Colonic mucosa (tissue), 4 donors: ENCODE results near the gene RNF25. TPM values are rescaled to one million over a fixed set of nuclear protein-coding genes. Genes with fewer than 3 reads are reported as not detected.

Experiments
- DNase-seq: peaks from one replicate; pipeline ENCODE4 v3.0.0-alpha.2; 2020
- H3K27ac ChIP-seq: fragments of 200-600 bp; one replicate; pipeline ENCODE4 v1.8.0; 2021
- H3K27me3 ChIP-seq: fragments of 200-600 bp; one replicate; pipeline ENCODE4 v1.8.0; 2021
- H3K36me3 ChIP-seq: fragments of 200-600 bp; one replicate; pipeline ENCODE4 v1.8.0; 2021
- H3K4me1 ChIP-seq: fragments of 200-600 bp; one replicate; pipeline ENCODE4 v1.8.0; 2021; ENCODE audit warnings: mild to moderate bottlenecking
- H3K4me3 ChIP-seq: fragments of 200-600 bp; one replicate; pipeline ENCODE4 v1.8.0; 2021
- H3K9ac ChIP-seq, 2 donors: one replicate each; pipeline ENCODE4 v1.7.0; 2013; ENCODE audit warnings: control low read depth in 2 of 2, low read depth in 2 of 2, low read length in 2 of 2
- H3K9me3 ChIP-seq: fragments of 200-600 bp; one replicate; pipeline ENCODE4 v1.8.0; 2021
- intact Hi-C: fragments of 100-400 bp; cut with DNase I; formaldehyde crosslinking; loops from one replicate; pipeline ENCODE4 v1.14.1; 2022
- total RNA-seq, 2 donors: library from RNA; stranded (reverse); fragmentation: NEBNext Ultra II Directional in 1 of 2; extraction: Animal tissue kit (Norgen Biotek cat#: 25700) in 1 of 2; gene quantifications; one replicate each; pipeline ENCODE4 v1.2.1, GENCODE V29; 2021
- TF ChIP-seq, protein P1 (sequence below): fragments of 200-600 bp; IDR thresholded peaks from one replicate; pipeline ENCODE4 v1.8.0; 2022; ENCODE audit warnings: antibody characterized with exemption, mild to moderate bottlenecking
- donor health status: healthy.
- donor health status: DM: no; HTN: no; CAD: no.
- donor health status: DM: no; HTN: no; CAD: no.

RNF25 gene
- total RNA-seq, 2 donors from 2014 or later = 12.6 to 20.7 TPM

DNA sequence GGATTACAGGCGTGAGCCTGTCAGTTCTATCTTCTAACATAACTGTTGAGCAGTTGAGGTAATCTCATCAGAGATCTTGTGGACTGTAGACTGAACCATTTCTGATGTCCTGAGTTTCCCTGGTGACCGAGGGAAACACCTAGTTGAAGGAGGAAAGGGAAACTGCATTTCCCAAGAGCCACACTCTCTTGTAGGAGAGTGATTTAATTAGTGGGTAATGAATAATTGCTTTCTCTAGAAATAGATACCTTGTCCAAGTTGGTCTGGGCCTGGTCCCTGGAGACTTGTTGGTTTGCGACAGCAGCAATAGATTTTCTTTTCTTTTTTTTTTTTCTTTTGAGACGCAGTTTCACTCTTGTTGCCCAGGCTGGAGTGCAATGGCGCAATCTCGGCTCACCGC lies 46.3 kb upstream of the RNF25 start:
- no peak overlapping the region for H3K9ac ChIP-seq
- H3K27me3 ChIP-seq = no peaks in the 10 kb centered on the region
- H3K36me3 ChIP-seq = no peaks in the 10 kb centered on the region
- no peak overlapping the region for H3K4me3 ChIP-seq
- no peak for DNase-seq
- H3K4me1 ChIP-seq = no peaks in the 10 kb centered on the region
- H3K27ac ChIP-seq = peak overlapping the region; percentile 45
- H3K9me3 ChIP-seq = no peaks in the 10 kb centered on the region
- TF ChIP-seq, protein P1, sequence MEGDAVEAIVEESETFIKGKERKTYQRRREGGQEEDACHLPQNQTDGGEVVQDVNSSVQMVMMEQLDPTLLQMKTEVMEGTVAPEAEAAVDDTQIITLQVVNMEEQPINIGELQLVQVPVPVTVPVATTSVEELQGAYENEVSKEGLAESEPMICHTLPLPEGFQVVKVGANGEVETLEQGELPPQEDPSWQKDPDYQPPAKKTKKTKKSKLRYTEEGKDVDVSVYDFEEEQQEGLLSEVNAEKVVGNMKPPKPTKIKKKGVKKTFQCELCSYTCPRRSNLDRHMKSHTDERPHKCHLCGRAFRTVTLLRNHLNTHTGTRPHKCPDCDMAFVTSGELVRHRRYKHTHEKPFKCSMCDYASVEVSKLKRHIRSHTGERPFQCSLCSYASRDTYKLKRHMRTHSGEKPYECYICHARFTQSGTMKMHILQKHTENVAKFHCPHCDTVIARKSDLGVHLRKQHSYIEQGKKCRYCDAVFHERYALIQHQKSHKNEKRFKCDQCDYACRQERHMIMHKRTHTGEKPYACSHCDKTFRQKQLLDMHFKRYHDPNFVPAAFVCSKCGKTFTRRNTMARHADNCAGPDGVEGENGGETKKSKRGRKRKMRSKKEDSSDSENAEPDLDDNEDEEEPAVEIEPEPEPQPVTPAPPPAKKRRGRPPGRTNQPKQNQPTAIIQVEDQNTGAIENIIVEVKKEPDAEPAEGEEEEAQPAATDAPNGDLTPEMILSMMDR = no peak
- intact Hi-C loops = no loop called here

DNA sequence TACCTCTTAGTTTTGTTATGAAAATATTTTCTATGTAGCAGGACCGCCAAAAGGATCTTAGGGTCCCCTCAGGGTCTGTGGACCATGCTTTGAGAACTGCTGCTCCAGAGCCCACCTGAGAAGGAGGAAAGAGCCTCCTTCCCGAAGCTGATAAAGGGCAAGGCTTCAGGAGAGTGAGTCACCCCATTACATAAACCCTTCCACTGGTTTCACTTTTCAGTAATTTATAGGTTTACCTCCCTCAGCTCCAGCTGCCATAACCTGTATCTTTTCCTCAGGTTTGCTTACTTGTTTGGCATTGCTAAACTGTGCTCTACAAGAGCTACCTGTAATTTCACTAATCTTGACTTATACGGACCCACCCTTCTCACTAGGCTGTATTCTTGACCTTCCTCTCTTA lies 45.5 kb upstream of the RNF25 start:
- Histone ChIP-seq H3K4me1 (no peaks in the 10 kb centered on the region), H3K4me3 (no peak overlapping the region), H3K27ac (peak overlapping the region; percentile 45), H3K9ac (peak overlapping the region in 1 of 2 donors; percentile 6), H3K27me3 (no peaks in the 10 kb centered on the region), H3K9me3 (no peaks in the 10 kb centered on the region), H3K36me3 (no peaks in the 10 kb centered on the region)
- TF ChIP-seq, protein P1 = no peak
- intact Hi-C loops = no loop called here
- DNase-seq = peak; percentile 20

DNA sequence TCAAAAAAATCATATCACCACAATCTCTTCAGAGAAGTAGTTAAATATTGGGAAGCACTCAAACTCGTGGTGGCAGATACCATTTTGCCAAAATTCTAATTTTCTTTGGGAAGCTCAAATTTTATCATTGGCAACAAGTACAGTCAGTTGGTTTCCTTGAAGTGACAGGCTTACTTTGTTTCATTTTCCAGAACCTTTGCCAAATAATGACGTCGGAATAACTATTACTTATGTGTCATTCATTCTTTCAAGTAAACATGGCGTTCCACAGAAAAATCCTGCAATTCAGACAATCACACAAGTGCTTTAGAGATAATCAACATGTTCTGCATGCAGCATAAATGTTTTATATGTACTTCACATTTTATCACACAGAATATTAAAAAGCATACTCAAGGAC lies 44.3 kb upstream of the RNF25 start:
- no peak for DNase-seq
- intact Hi-C loops = no loop called here
- no peak overlapping the region for H3K27ac ChIP-seq
- H3K9me3 ChIP-seq = no peaks in the 10 kb centered on the region
- H3K36me3 ChIP-seq = no peaks in the 10 kb centered on the region
- TF ChIP-seq, protein P1 = no peak
- no peaks in the 10 kb centered on the region for H3K27me3 ChIP-seq
- peaks cover 3% of the 10 kb centered on the region for H3K4me1 ChIP-seq
- no peak overlapping the region for H3K4me3 ChIP-seq
- no peak overlapping the region for H3K9ac ChIP-seq

DNA sequence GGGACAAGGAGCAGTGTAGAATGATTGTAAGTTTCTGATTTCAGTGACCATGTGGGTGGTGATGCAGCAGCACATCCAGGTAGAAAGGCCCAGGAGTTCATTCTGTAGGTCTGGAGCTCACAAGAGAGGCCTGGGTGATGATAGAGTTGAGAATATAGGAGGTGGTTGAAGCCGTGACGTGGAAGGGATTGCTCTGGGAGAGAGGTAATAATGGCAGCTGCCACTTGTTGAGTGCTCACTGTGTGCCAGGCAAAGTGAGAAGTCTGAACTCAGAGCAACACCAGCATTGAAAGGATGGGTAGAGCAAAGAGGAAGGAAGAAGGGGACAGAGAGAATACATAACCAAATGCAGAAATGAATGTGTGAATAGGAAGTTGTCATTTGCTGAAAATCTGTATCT lies 42.1 kb upstream of the RNF25 start:
- TF ChIP-seq, protein P1 = no peak
- Histone ChIP-seq H3K36me3 (no peaks in the 10 kb centered on the region), H3K9me3 (no peaks in the 10 kb centered on the region), H3K4me3 (no peak overlapping the region), H3K27me3 (no peaks in the 10 kb centered on the region), H3K9ac (no peak overlapping the region), H3K4me1 (peaks cover 3% of the 10 kb centered on the region), H3K27ac (no peak overlapping the region)
- intact Hi-C loops = no loop called here
- no peak for DNase-seq

DNA sequence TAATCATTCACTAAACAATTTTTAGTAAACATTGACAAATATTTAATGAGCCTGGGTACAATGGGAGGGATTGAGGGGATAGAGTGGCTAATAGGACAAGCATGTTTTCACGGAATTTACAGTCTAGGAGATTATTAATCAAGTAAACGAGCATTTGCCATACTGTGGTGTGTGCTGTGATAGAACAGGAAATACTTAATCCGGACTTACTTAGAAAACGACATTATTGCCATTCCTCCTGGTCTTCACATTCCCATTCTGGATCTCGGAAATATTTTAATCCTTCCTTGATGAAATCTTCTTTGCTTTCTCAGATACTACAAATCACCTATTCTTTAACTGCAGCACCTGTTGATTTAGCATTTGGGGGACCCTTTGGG lies 39.7 kb upstream of the RNF25 start:
- no peaks in the 10 kb centered on the region for H3K27me3 ChIP-seq
- TF ChIP-seq, protein P1 = no peak
- peak overlapping the region; percentile 89 for H3K4me3 ChIP-seq
- peak overlapping the region; percentile 89 for H3K27ac ChIP-seq
- H3K9me3 ChIP-seq = no peaks in the 10 kb centered on the region
- intact Hi-C loops = no loop called here
- H3K4me1 ChIP-seq = peaks cover 3% of the 10 kb centered on the region
- H3K9ac ChIP-seq = peak overlapping the region; percentile 80 to 90
- no peaks in the 10 kb centered on the region for H3K36me3 ChIP-seq
- no peak for DNase-seq
